GM19023 (cell line): Measurements from ENCODE around the gene SEC62.
"Not testable (repeated sequence)": the region's sequence is repeated elsewhere in the genome, so short reads cannot be mapped to it uniquely, and the experiment has no call there.

Source experiments
- ATAC-seq: cut with Tn5 transposase; IDR thresholded peaks from one replicate; pipeline ENCODE4 v1.9.1; 2021; ENCODE audit warnings: mild to moderate bottlenecking, moderate library complexity; ENCODE audit not compliant: unreplicated experiment

SEC62 gene

DNA sequence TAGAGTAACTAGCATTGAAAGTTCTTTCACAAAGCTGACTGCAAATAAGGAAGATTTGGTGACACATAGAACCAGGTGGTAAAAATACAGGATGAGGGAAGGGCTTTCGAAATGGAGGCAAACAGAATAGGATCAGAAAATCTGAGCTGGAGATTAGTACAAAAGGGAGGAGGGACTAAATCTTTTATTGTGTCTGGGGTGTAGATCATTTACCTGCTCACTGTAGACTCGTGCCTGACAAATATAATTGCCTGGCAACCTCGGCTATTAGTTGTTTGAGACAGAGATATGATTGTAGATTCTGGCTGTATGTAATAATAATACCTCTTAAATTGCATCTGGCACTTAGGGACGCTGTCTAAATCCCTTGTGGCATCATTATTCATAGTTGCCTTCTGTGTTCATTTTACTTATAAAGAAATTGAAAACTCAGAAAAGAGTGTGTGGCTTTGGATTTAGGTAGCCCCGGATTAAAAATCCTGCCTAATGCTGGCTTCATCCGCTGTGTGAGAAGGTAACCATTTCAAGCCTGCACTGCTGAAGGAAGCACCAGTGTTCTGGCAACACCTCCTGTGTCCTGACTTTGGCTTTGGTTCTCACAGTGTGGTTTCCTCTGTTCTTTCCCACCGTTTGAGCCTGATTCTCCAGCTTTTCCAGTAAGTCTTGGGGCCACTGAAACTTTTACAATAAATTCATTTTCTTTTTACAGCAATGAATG is 46.2 kb downstream of the SEC62 start:
- no peak for ATAC-seq

DNA sequence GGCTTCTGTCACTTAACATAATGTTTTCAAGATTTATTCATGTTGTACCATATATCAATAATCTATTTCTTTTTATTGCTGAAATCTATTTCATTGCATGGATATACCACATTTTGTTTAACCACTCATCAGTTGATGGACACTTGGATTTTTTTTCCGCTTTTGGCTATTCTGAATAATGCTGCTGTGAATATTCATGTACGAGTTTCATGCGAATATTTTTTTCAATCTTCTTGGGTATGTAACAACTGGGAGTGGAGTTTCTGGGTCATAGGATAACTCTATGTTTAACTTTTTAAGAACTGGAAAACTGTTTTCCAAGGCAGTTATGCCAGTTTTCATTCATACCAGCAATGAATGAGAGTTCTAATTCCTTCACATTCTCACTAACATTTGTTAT is 49.5 kb downstream of the SEC62 start:
- no peak for ATAC-seq

DNA sequence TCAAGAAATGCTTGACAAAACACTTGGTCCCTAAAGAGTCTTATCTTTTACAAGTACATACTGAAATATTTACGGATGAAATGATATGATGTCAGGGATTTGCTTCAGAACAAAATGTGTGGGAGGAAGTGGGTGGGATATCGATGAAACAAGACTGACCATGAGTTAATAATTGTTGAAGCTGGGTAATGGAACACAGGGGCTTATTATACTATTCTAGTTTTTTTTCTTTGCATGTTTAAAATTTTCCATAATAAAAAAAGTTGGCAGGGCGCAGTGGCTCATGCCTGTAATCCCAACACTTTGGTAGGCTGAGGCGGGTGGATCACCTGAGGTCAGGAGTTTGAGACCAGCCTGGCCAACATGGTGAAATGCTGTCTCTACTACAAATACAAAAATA is 52.7 kb downstream of the SEC62 start:
- not testable (repeated sequence) for ATAC-seq

DNA sequence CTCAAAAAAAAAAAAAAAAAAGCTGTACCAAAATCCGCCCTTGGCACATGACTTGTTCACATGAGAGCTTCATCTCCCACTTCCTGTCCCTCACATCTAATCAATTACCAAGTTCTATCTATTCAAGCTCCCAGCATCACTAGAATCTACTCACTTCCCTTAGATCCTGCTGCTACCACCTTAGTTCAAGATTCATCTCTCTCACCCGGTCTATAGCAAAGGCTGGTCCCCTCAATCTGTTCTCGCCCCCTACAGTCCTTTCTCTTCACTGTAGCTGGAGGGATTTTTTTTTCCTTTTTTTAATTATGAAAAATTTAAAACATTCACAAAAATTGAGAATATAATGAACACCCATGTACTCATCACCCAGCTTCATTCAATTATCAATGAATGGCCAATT is 54.5 kb downstream of the SEC62 start:
- no peak for ATAC-seq

DNA sequence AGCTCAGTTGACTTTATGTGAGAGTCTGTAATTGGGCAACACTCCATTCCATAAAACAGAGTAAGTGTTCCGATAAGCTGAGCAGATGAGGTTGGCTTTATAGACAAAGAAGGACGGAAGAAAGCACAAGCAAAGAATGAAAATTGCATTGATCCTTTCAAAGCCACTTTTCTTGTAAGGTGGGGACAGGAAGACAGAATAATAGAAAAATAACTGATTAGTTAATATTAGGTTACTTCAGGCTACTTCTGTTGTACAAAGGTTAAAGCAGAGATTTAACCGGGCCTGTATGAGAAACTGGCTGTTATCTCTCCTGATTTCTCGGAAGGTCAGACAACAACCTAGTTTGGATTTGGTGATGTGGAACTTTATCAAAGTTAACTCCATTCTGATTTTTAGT is 55.7 kb downstream of the SEC62 start:
- no peak for ATAC-seq

DNA sequence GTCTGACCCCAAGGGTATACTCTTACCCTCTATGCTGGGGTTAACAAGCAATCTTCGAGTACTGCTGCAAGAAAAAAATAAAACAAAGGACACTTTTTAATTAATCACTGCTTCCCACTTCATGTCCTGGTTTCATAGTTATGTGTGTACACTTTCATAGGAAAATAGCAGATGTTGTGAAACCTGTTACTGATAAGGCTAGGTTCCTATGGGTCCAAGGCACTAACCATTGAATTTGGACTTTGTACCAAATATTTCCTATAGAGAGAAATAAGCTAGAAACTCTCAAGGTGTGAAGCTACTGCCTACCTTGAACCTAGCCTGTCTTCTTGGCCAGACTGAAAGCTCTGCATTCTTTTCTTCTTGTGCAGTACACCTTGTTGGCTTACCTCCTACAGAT is 56.6 kb downstream of the SEC62 start:
- no peak for ATAC-seq

DNA sequence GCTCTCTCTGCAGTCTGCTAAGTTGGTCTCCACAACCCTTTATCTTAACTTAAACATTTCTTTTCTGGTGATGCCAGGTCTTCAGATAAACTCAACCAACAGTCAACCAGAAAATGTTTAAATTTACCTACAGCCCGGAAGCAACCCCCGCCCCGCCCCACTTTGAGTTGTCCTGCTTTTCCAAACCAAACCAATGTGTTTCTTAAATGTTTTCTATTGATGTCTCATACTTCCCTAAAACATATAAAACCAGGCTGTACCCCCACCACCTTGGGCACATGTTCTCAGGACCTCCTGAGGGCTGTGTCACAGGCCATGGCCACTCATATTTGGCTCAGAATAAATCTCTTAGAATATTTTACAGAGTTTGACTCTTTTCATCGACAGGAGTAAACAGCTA is 58.0 kb downstream of the SEC62 start:
- ATAC-seq: no peak

DNA sequence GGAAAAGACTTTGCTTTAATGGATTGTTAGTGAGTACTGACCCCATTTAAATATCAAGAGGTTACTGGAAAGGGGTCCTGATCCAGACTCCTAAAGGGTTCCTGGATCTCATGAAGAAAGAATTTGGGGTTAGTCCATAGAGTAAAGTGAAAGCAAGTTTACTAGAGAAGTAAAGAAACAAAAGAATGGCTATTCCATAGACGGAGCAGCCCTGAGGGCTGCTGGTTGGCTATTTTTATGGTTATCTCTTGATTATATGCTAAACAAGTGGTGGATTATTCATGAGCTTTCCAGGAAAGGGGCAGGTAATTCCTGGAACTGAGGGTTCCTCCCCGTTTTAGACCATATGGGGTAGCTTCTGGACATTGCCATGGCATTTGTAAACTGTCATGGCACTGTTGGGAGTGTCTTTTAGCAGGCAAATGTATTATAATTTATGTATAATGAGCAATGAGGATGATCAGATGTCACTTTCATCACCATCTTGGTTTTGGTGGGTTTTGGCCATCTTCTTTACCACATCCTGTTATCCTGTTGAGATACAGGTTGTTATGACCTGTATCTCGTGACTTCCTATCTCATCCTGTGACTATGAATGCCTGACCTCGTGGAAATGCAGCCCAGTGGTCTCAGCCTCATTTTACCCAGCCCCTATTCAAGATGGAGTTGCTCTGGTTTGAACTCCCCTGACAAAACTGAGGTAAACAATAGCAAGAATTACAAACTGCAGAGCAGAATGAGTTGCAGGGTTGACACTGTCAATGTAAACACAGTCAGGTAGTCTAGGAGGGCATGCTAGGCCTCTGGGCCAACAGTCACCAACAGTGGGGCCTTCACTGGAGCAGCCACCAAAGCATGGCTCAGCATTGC is 60.9 kb downstream of the SEC62 start:
- no peak for ATAC-seq

DNA sequence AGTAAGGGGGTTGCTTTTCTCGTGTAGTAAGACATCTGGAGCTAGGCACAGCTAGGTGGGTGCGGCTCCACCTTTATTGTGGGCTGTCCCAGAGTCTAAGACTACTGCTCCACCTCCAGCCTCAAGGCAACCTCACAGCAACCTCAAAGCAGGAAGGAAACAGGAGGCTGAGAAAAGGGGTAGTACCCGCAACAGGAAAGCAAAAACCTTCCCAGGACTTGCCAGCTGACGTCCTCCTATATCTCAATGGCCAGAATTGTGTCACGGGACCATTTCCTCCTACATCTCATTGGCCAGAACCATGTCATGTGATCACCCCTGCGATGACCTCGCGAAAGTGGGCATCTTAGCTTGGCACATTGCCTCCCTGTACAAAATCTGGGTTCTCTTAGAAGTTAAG is 66.9 kb downstream of the SEC62 start:
- no peak for ATAC-seq

DNA sequence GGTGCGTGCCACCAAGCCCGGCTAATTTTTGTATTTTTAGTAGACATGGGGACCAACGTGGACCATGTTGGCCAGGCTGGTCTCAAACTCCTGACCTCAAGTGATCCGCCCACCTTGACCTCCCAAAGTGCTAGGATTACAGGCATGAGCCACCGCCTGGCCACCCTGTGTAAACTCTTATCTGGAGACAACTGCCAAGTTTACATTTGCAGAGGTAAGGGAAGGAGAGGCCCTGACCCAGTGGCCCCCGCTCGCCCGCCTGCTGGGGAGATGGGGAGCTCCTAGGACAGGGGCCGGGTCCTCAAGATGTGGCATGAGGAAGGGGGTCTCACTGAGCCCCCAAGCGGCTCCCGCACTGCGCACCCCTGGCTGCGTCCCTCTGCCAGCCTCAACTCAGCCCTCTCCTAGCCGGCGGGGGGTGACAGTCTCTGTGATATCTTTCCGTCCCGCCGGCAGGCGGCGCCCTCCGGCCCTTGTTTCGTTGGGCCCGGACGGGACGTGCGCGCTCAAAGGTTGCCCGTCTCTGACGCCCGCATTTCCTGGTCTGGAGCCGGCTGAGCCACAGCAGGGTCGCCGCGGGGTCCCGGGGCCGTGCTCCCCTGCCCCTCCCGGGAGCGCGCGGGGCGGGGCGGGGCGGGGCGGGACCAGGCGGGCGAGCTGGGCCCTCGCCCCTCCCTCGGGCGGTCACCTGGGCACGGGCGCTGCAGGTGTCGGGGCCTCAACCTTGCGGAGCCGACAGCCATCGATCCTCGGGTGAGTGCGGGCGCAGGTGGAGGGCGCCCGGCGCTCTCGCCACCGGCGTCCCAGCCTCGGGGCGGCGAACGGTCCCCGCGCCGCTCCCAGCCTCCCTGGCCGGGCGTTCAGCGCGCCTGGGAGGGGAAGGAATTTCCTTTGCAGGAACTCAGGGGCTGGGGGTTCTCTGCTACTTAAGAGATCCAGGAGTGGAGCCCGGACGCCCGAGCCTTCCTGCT is 71.1 kb downstream of the SEC62 start, which contains the start of gene GPR160:
GPR160 (plus strand) TSS at position 533 of the 971 bp plus-strand sequence. CDS start 45,978 bp downstream, outside the sequence.
- peak; percentile 77 for ATAC-seq

DNA sequence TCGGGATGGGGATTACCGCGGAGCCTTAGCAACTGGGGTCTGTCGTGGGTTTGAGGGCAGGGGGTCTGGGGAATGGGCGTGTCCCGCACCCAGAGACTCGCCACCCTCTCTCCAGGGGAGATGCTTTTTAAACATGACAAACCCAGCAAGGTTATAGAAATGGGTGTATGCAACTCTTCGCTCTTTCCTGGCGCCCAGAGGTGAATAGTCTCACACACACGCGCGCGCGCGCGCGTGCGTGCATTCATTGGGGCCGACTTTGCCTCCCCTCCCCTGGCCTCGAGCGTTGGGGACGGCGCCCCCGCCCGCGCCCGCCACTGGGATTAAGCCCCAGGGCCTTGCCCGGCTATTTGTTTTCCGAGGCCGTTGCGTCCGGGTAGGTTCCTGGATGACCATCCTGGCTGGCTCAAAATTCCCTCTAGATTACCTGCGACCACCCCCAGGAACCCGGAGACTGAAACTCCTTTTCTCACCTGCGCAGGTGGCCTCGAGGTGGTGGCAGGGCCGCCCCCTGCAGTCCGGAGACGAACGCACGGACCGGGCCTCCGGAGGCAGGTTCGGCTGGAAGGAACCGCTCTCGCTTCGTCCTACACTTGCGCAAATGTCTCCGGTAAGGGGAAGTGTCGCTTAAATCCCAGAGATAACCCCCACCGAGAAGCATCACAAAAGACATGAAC is 72.0 kb downstream of the SEC62 start:
- peak; percentile 28 for ATAC-seq

DNA sequence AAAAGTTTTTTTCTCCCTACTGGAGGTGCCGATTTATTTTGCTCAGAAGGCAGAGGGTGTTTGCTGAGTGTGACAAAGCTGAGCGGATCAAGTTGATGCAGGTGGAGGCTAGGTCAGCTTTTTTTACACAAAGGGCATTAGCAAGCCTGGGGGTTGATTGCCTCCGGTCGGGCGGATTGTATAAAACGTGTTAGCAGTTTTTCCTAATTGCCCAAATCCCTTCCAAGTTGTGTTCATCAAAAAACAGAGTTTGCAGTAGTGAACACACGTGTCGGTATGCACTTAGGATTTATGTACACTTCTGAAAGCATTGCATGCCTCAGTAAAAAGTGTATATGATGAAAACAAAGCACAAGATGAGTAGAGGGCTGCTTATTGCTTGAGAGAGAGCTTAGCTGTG is 73.8 kb downstream of the SEC62 start:
- no peak for ATAC-seq

DNA sequence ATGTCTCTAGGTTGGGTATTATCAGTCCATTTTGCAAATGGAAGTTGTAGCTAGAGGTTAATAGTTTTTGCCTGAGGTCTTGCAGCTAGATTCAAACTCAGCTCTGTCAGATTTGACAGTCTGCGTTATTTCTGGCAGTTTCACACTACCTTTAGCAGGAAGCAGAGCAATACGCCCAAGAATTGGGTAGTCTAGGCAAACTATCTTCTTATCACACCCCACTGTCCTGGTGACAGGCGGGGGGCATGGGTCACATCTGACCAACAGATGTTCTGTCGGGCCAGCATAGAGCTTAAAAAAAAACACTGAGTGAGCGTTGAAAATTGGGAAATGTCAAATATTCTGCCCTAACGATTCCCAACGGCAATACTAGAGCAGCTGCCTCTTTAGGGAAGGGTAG is 76.9 kb downstream of the SEC62 start:
- ATAC-seq: no peak

DNA sequence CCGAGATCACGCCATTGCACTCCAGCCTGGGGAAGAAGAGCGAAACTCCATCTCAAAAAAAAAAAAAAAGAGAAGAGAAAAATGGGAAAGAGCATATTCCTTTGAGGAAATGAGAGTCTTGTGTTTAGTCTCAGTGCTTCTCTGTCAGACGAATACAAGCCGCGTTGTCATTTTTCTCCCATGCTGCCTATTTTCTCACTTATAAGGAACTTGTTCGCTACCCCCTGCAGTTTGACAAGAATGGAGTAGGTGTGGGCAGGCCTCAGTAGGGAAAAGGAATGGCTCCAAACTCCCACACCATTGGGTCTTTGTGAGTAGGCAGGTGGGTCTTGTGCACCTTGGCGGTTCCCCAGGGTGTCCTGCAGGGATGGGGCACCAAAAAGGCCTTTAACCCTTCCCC is 77.7 kb downstream of the SEC62 start:
- no peak for ATAC-seq

DNA sequence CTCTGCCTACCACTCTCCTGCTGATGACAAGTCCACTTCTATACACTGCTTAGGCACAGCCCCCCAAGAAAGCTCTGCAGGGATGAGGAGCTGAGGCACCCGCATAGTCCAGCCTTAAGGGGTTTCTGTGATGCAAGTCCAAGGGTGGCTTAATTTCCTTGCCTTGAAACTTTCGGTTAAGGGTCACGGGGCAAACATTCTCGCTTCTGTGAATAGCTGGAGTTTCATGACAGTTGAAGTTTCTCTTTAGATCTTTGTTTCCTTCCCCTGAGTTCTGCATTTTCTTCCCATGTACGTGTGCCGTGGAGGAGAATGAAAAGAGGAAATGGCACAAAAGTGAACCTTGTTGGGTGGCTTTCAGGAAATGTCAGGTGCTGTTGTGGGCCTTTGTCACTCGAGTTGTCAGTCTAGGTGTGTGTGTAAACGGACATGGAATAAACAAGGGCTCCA is 78.2 kb downstream of the SEC62 start:
- peak; percentile 78 for ATAC-seq

DNA sequence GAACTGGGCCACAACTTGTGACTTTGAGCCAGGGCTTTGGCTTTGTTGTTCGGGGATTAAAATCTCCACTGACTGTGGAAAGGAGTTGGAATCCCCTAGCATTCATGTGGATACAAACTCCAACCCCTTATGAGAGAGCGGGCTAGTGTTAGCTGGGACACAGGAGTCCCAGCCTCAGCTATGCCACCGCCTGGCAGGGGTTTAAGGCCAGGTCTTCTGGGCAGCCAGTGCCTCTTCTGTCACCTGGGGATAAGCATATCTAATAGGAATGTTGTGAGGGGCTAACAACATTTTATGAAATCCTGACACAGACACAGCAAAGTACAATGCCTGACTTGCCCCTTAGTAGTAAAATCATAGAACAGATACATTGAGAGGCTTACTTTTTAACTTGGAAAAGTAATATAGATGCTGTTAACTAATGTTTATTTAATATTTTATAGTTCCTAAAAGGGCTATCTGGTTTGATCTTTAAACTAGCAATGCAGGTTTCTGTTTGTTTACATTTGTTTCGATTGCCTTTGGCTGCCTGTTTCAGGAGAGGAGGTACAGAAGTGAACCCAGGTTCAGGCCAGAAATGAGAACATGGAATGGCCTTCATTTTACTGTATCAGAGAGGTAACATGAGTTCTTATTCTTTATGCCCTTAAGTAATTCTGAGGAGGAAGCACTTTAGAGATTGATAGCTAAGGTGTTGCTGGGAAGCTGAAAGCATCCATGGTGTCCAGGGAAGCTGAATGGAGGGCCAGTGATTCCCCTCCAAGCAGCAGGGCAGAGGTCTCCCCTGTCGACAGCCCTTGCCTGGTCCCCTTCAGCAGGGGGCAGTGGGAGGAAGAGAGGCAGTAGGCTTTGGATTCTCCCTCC is 79.9 kb downstream of the SEC62 start:
- no peak for ATAC-seq

DNA sequence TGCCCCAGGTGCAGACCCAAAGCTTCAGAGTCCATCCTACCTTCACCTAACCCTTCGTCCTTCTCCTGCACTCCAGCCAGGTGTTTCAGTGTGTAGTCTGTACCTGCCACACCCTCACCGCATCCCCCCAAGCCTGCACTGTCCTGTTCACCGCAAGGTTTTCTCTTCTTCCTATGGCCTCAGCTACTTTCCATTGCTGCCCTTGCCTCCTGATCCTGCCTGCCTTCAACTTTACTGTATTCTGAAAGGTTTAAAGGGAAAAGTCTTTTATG is 80.5 kb downstream of the SEC62 start:
- ATAC-seq: no peak
